Measurements from ENCODE around the gene TES.

DNA sequence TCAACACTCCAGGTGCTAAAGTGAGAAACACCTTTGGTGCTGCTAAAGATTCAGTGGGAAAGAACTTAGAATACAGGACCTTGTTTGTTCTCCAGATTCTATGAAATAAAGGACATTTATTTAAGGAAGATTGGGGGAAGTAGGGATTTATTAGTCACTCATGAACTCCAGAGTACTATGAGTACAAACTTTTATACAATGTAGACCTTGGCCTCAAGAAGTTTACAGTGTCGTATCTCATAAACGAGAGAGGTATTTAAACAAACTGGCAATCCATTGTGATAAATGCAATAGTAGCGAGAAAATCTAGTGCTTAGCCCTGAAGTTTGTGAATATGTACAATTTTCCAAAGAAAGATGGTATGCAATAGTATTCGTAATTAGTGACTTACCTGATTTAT lies 59.1 kb downstream of the TES start:
- TF ChIP-seq, protein P1, sequence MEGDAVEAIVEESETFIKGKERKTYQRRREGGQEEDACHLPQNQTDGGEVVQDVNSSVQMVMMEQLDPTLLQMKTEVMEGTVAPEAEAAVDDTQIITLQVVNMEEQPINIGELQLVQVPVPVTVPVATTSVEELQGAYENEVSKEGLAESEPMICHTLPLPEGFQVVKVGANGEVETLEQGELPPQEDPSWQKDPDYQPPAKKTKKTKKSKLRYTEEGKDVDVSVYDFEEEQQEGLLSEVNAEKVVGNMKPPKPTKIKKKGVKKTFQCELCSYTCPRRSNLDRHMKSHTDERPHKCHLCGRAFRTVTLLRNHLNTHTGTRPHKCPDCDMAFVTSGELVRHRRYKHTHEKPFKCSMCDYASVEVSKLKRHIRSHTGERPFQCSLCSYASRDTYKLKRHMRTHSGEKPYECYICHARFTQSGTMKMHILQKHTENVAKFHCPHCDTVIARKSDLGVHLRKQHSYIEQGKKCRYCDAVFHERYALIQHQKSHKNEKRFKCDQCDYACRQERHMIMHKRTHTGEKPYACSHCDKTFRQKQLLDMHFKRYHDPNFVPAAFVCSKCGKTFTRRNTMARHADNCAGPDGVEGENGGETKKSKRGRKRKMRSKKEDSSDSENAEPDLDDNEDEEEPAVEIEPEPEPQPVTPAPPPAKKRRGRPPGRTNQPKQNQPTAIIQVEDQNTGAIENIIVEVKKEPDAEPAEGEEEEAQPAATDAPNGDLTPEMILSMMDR (conservative IDR thresholded peaks at IDR 0.05; ENCODE audit: low read depth in 2 of 2): no peak
- TF ChIP-seq, protein P2, sequence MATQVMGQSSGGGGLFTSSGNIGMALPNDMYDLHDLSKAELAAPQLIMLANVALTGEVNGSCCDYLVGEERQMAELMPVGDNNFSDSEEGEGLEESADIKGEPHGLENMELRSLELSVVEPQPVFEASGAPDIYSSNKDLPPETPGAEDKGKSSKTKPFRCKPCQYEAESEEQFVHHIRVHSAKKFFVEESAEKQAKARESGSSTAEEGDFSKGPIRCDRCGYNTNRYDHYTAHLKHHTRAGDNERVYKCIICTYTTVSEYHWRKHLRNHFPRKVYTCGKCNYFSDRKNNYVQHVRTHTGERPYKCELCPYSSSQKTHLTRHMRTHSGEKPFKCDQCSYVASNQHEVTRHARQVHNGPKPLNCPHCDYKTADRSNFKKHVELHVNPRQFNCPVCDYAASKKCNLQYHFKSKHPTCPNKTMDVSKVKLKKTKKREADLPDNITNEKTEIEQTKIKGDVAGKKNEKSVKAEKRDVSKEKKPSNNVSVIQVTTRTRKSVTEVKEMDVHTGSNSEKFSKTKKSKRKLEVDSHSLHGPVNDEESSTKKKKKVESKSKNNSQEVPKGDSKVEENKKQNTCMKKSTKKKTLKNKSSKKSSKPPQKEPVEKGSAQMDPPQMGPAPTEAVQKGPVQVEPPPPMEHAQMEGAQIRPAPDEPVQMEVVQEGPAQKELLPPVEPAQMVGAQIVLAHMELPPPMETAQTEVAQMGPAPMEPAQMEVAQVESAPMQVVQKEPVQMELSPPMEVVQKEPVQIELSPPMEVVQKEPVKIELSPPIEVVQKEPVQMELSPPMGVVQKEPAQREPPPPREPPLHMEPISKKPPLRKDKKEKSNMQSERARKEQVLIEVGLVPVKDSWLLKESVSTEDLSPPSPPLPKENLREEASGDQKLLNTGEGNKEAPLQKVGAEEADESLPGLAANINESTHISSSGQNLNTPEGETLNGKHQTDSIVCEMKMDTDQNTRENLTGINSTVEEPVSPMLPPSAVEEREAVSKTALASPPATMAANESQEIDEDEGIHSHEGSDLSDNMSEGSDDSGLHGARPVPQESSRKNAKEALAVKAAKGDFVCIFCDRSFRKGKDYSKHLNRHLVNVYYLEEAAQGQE (IDR thresholded peaks at IDR 0.05; ENCODE audit: unreplicated experiment): no peak
- no peak for TF ChIP-seq EZH2 (IDR thresholded peaks at IDR 0.05; ENCODE audit: low read depth, unreplicated experiment)
- TF ChIP-seq EZH2phosphoT487 (IDR thresholded peaks at IDR 0.05; ENCODE audit: unreplicated experiment): no peak
- no peak for TF ChIP-seq ZNF331 (CRISPR knock-in tag; IDR thresholded peaks at IDR 0.05; ENCODE audit: low read depth)
